Brain microvascular endothelial cell (primary cell): ENCODE results near the gene DPYD.
A peak's percentile ranks its signal among the peaks of the same experiment; 100 is the strongest.
"Not testable (repeated sequence)": the region's sequence is repeated elsewhere in the genome, so short reads cannot be mapped to it uniquely, and the experiment has no call there.

Experiments used
- DNase-seq: peaks from one replicate; pipeline ENCODE4 v3.0.0-alpha.2; 2020
- H3K27ac ChIP-seq: fragments of 250-450 bp; sonication (Bioruptor Pico); 2 replicates; pipeline ENCODE4 v1.5.1; 2020; ENCODE audit warnings: mild to moderate bottlenecking, moderate library complexity
- H3K27me3 ChIP-seq: fragments of 250-450 bp; sonication (Bioruptor Pico); replicated peaks from 2 replicates; pipeline ENCODE4 v1.5.1; 2020; ENCODE audit warnings: mild to moderate bottlenecking
- H3K36me3 ChIP-seq: fragments of 250-450 bp; sonication (Bioruptor Pico); replicated peaks from 2 replicates; pipeline ENCODE4 v1.5.1; 2020; ENCODE audit warnings: mild to moderate bottlenecking
- H3K4me3 ChIP-seq: 2 replicates; pipeline ENCODE4 v1.5.1; 2011; ENCODE audit warnings: low read depth, mild to moderate bottlenecking, control low read depth, low read length, moderate library complexity
- in situ Hi-C: cut with HindIII; loops from 2 replicates; pipeline ENCODE4 v1.10.0; 2017; ENCODE audit warnings: low sequenced_read_pairs, low pct_ligation_motif_present
- TF ChIP-seq, protein P1 (sequence below): IDR thresholded peaks from 2 replicates; pipeline ENCODE4 v1.5.1; 2011; ENCODE audit warnings: low read depth, mild to moderate bottlenecking, moderate library complexity, low read length, control low read depth, inconsistent platforms; ENCODE audit errors: missing control alignments

DPYD gene

GRCh38 chr1:97350241-97350640 lies 570.6 kb downstream of the DPYD start:
- TF ChIP-seq, protein P1, sequence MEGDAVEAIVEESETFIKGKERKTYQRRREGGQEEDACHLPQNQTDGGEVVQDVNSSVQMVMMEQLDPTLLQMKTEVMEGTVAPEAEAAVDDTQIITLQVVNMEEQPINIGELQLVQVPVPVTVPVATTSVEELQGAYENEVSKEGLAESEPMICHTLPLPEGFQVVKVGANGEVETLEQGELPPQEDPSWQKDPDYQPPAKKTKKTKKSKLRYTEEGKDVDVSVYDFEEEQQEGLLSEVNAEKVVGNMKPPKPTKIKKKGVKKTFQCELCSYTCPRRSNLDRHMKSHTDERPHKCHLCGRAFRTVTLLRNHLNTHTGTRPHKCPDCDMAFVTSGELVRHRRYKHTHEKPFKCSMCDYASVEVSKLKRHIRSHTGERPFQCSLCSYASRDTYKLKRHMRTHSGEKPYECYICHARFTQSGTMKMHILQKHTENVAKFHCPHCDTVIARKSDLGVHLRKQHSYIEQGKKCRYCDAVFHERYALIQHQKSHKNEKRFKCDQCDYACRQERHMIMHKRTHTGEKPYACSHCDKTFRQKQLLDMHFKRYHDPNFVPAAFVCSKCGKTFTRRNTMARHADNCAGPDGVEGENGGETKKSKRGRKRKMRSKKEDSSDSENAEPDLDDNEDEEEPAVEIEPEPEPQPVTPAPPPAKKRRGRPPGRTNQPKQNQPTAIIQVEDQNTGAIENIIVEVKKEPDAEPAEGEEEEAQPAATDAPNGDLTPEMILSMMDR = no peak
- no peak overlapping the region for H3K27ac ChIP-seq
- no peak for DNase-seq
- no peaks in the 10 kb centered on the region for H3K27me3 ChIP-seq
- no peak overlapping the region for H3K4me3 ChIP-seq
- in situ Hi-C loops = no loop called here
- H3K36me3 ChIP-seq = no peaks in the 10 kb centered on the region

GRCh38 chr1:97349794-97350193 lies 571.0 kb downstream of the DPYD start:
- H3K27ac ChIP-seq, H3K36me3 ChIP-seq, H3K27me3 ChIP-seq, in situ Hi-C loops, DNase-seq, H3K4me3 ChIP-seq: not testable (repeated sequence)

DNA sequence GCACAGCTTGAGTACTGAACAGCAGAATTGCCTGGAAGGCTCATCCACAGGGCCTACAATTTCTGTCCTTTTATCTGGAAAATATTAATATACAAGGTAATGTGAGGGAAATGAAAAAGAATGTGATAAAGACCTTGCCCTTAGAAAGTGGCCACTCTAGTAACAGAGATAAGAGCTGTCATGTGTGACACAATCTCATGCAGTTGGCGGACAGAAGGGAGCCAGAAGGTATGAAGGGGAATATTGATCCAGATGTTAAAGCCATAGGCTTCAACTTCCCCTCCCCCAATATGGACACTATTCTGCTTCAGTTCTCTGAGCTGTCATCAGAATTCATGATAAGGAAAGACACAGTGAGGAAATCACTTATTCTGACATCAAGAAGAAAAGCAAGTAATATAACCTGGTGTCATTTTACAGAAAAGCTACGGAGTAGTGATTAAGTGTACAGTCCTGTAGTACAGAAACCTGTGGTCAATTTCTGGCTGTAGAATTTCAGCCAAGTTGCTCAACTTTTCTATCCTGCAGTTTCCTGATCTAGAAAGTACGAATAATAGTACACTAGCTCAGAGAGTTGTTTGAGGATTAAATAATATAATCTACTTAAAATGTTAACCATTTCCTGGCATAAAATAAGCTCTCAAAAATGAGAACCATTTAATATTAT lies 572.1 kb downstream of the DPYD start:
- no peak overlapping the region for H3K4me3 ChIP-seq
- in situ Hi-C loops = no loop called here
- no peaks in the 10 kb centered on the region for H3K27me3 ChIP-seq
- peak; percentile 20 for DNase-seq
- no peak overlapping the region for H3K27ac ChIP-seq
- TF ChIP-seq, protein P1 = no peak
- H3K36me3 ChIP-seq = no peaks in the 10 kb centered on the region

GRCh38 chr1:97340951-97341350 lies 579.9 kb downstream of the DPYD start:
- TF ChIP-seq, protein P1 = no peak

GRCh38 chr1:97338347-97338746 lies 582.5 kb downstream of the DPYD start:
- no peak overlapping the region for H3K27ac ChIP-seq
- in situ Hi-C loops = no loop called here
- H3K4me3 ChIP-seq = no peak overlapping the region
- TF ChIP-seq, protein P1 = no peak
- no peaks in the 10 kb centered on the region for H3K27me3 ChIP-seq
- no peak for DNase-seq
- no peaks in the 10 kb centered on the region for H3K36me3 ChIP-seq

More at GRCh38 chr1:97340951-97341350, 579.9 kb downstream of the DPYD start:
- no peaks in the 10 kb centered on the region for H3K36me3 ChIP-seq
- in situ Hi-C loops = no loop called here
- H3K4me3 ChIP-seq = no peak overlapping the region
- no peaks in the 10 kb centered on the region for H3K27me3 ChIP-seq
- peak; percentile 51 for DNase-seq
- no peak overlapping the region for H3K27ac ChIP-seq

DNA sequence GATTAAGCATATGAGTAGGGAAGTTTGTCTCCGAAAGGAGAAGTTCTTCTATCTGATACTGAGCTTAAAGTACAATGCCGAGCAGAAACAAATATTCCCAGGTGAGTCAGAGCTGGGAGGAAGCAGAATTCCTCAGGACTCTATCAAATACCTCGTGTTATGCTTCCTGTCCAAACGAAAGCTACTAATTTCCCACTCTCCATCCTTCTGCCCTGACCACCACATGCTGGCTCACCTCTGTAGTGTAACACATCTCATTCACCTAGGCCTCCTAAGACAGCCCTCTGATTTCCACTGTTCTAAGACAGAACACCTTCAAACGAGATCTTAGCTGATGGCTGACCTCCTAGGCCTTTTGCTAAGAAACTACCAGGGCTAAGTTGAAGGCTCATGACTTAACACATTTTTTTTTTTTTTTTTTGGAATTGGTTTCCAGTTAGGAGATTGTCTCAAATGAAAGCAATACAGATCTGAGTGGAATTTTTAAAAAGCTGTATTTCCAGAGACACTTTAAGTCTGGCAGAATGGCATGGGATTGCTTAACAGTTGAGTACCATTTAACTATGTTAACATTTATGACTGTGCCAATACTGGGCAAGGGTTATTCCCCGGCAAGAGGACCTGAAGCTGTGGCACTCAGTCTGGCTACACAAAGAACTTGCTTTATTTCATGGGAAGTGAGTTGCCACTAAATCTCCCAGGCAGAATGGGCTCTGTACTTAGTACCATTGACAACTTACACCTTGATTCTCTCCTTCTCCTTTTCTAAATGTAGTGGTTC lies 583.4 kb downstream of the DPYD start:
- no peak overlapping the region for H3K4me3 ChIP-seq
- H3K27me3 ChIP-seq = no peaks in the 10 kb centered on the region
- no peaks in the 10 kb centered on the region for H3K36me3 ChIP-seq
- H3K27ac ChIP-seq = no peak overlapping the region
- no peak for DNase-seq
- in situ Hi-C loops = no loop called here
- TF ChIP-seq, protein P1 = no peak
